ENCODE measurements around the gene RAB35. TPM values are rescaled to one million over a fixed set of nuclear protein-coding genes. Genes with fewer than 3 reads are reported as not detected.

The RAB35 gene
- polyA plus RNA-seq, 1 of the 3 experiments (the other 2 are of a cell fraction) = 41.8 TPM

DNA sequence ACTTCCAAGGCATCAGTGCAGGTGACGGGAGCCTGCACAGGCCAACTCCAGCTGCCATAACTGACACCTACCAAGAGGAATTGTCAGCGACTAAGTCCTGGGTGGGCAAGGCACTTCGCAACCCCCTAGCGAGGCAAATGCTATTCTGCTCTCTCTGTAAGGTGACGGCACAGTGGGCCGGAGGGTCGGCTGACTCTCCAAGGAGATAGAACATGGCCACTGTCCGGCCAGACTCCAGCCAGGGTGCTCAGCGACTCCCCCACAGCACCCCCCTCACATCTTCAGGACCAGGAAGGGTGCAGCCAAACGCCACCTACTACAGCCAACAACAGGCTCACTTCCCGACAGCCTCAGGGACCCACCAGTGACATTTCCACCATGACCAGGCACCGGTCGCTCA, 13.2 kb downstream of the RAB35 start:
- H3K79me2 ChIP-seq (ENCODE audit: insufficient read depth) = peaks cover 99% of the 10 kb centered on the region

More for the DNA sequence above, 13.2 kb downstream of the RAB35 start:
- peaks cover 0 to 39% of the 10 kb centered on the region in 2 experiments for H3K36me3 ChIP-seq (replicated peaks in 1 of 2; ENCODE audit: control insufficient read depth in 1 of 2, insufficient read depth in 2 of 2, low read length in 1 of 2)
- no peak overlapping the region for H3K9ac ChIP-seq
- no peaks in the 10 kb centered on the region for H3K27me3 ChIP-seq (ENCODE audit: insufficient read depth)
- H3F3A ChIP-seq (replicated peaks; ENCODE audit: insufficient read depth) = no peaks in the 10 kb centered on the region
- no peak overlapping the region for H3K4me2 ChIP-seq
- H3K4me1 ChIP-seq (ENCODE audit: control insufficient read depth in 1 of 2, insufficient read depth in 2 of 2, low read depth in 1 of 2, low read length in 1 of 2) = peaks cover 0 to 37% of the 10 kb centered on the region in 2 experiments; a peak in 1 of 4 replicates
- no peak overlapping the region; a peak in 1 of 4 replicates for H3K27ac ChIP-seq (ENCODE audit: low read depth in 2 of 2, low read length in 1 of 2)
- no peak for DNase-seq
- no peak overlapping the region for H3K4me3 ChIP-seq (ENCODE audit: low read depth in 2 of 2, low read length in 1 of 2)
- H3K9me2 ChIP-seq = no peaks in the 10 kb centered on the region
- WGBS (ENCODE audit: low lambda C conversion rate) = 92% methylated on average over 8 of the region's 13 CpGs
- H2AFZ ChIP-seq (ENCODE audit: low read depth) = no peak overlapping the region
- CTCF ChIA-PET = interaction anchor here (1.6 kb wide), 1 partner anchor 16 kb away, joined by 8 read pairs; no protein-coding TSS in a partner anchor
- TF ChIP-seq SIN3A (IDR thresholded peaks at IDR 0.05; ENCODE audit: borderline replicate concordance, low read depth, low read length) (no peak), CTCF (IDR thresholded peaks at IDR 0.05) (no peak), REST (IDR thresholded peaks at IDR 0.05; ENCODE audit: low read depth, low read length) (no peak), YY1 (IDR thresholded peaks at IDR 0.05; ENCODE audit: low read depth) (no peak), FOXJ3 (CRISPR knock-in tag; IDR thresholded peaks at IDR 0.05) (no peak), USF2 (IDR thresholded peaks at IDR 0.05; ENCODE audit: borderline replicate concordance, low read depth, low read length) (no peak), RXRA (IDR thresholded peaks at IDR 0.05; ENCODE audit: borderline replicate concordance, low read depth) (no peak), TEAD4 (IDR thresholded peaks at IDR 0.05; ENCODE audit: borderline replicate concordance, insufficient read depth) (no peak)
- TF ChIP-seq, protein P1, sequence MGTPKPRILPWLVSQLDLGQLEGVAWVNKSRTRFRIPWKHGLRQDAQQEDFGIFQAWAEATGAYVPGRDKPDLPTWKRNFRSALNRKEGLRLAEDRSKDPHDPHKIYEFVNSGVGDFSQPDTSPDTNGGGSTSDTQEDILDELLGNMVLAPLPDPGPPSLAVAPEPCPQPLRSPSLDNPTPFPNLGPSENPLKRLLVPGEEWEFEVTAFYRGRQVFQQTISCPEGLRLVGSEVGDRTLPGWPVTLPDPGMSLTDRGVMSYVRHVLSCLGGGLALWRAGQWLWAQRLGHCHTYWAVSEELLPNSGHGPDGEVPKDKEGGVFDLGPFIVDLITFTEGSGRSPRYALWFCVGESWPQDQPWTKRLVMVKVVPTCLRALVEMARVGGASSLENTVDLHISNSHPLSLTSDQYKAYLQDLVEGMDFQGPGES (IDR thresholded peaks at IDR 0.05; ENCODE audit: low read depth, low read length) = no peak
- H4K20me1 ChIP-seq (ENCODE audit: insufficient read depth) = peaks cover 90% of the 10 kb centered on the region
- POLR2A ChIA-PET = interaction anchor here (0.6 to 1.6 kb wide), 3 partner anchors 9 to 1695 kb away, joined by 3 to 5 read pairs (median 3); no protein-coding TSS in a partner anchor
- H3K9me3 ChIP-seq = no peaks in the 10 kb centered on the region

Data from SK-N-SH (cell line).